Liver (tissue), 3 donors: ENCODE measurements around the gene SETBP1.

Source experiments
- SP1 ChIP-seq: IDR thresholded peaks from 2 replicates; pipeline ENCODE4 v1.6.1; 2018; ENCODE audit warnings: antibody characterized with exemption, mild to moderate bottlenecking
- YY1 ChIP-seq: IDR thresholded peaks from 2 replicates; pipeline ENCODE4 v1.6.1; 2016; ENCODE audit warnings: antibody characterized with exemption, mild to moderate bottlenecking
- TF ChIP-seq, protein P1 (sequence below): IDR thresholded peaks from 2 replicates; pipeline ENCODE4 v1.6.1; 2016; ENCODE audit warnings: antibody characterized with exemption, mild to moderate bottlenecking
- TF ChIP-seq, protein P2 (sequence below): fragments of 150-350 bp; IDR thresholded peaks from 2 replicates; pipeline ENCODE4 v1.5.1; 2017; ENCODE audit warnings: improper control_type of control experiment, low read depth, low read length; ENCODE audit not compliant: missing input control
- donor health status: healthy.
- donor health status: healthy.

DNA sequence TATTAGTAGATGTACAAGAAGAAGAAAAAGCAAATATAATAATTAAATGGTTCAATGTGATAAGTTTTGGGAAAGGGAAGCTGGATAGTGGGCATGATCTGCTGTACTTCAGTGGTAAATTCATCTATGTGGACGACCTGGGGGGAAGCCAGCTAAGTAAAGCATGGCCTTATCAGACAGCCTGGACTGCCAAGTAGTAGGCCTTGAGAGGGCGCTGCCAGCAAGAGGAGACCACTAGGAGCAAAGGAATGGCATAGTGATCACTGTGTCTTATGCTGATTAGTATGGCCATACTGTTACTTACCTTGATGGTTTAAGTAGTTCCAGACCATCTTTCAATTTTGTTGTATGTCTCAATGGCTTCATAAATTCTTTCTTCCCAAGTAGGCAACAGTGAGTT lies 287.6 kb downstream of the SETBP1 start:
- TF ChIP-seq, protein P1, sequence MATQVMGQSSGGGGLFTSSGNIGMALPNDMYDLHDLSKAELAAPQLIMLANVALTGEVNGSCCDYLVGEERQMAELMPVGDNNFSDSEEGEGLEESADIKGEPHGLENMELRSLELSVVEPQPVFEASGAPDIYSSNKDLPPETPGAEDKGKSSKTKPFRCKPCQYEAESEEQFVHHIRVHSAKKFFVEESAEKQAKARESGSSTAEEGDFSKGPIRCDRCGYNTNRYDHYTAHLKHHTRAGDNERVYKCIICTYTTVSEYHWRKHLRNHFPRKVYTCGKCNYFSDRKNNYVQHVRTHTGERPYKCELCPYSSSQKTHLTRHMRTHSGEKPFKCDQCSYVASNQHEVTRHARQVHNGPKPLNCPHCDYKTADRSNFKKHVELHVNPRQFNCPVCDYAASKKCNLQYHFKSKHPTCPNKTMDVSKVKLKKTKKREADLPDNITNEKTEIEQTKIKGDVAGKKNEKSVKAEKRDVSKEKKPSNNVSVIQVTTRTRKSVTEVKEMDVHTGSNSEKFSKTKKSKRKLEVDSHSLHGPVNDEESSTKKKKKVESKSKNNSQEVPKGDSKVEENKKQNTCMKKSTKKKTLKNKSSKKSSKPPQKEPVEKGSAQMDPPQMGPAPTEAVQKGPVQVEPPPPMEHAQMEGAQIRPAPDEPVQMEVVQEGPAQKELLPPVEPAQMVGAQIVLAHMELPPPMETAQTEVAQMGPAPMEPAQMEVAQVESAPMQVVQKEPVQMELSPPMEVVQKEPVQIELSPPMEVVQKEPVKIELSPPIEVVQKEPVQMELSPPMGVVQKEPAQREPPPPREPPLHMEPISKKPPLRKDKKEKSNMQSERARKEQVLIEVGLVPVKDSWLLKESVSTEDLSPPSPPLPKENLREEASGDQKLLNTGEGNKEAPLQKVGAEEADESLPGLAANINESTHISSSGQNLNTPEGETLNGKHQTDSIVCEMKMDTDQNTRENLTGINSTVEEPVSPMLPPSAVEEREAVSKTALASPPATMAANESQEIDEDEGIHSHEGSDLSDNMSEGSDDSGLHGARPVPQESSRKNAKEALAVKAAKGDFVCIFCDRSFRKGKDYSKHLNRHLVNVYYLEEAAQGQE = no peak
- TF ChIP-seq, protein P2, sequence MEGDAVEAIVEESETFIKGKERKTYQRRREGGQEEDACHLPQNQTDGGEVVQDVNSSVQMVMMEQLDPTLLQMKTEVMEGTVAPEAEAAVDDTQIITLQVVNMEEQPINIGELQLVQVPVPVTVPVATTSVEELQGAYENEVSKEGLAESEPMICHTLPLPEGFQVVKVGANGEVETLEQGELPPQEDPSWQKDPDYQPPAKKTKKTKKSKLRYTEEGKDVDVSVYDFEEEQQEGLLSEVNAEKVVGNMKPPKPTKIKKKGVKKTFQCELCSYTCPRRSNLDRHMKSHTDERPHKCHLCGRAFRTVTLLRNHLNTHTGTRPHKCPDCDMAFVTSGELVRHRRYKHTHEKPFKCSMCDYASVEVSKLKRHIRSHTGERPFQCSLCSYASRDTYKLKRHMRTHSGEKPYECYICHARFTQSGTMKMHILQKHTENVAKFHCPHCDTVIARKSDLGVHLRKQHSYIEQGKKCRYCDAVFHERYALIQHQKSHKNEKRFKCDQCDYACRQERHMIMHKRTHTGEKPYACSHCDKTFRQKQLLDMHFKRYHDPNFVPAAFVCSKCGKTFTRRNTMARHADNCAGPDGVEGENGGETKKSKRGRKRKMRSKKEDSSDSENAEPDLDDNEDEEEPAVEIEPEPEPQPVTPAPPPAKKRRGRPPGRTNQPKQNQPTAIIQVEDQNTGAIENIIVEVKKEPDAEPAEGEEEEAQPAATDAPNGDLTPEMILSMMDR = no peak
- TF ChIP-seq SP1 (no peak), YY1 (no peak)
